Panc1 (cell line): Measurements from ENCODE around the gene QRFP. TPM values are rescaled to one million over a fixed set of nuclear protein-coding genes. Genes with fewer than 3 reads are reported as not detected.

Experiments used
- ATAC-seq: fragments of 200-7000 bp; cut with Tn5 transposase; 2 replicates; pipeline ENCODE4 v1.9.1; 2020; ENCODE audit warnings: mild to moderate bottlenecking, moderate library complexity
- BruUV-seq: library from RNA; stranded (reverse); fragments of 400-500 nt; replicated peaks from 2 replicates; lab custom pipeline; 2021; lab: Mats Ljungman, UMichigan
- CTCF ChIA-PET: fragments of 300-600 bp; sonication (Branson Sonifier 250); formaldehyde crosslinking; loops from one replicate; lab custom pipeline; 2022; ENCODE audit warnings: antibody characterized with exemption; lab: Charles Lee
- POLR2A ChIA-PET: fragments of 300-600 bp; sonication (Branson Sonifier 250); formaldehyde crosslinking; loops from one replicate; lab custom pipeline; 2022; ENCODE audit warnings: antibody characterized with exemption; lab: Charles Lee
- DNase-seq: peaks from one replicate; pipeline ENCODE4 v3.0.0-alpha.2; 2010; ENCODE audit warnings: low read depth, low spot score
- H3K27ac ChIP-seq: 2 replicates; pipeline ENCODE4 v1.5.1; 2011; ENCODE audit warnings: mild to moderate bottlenecking, low read length, inconsistent platforms
- H3K27me3 ChIP-seq: fragments of 200-500 bp; sonication (Bioruptor generic); 2 replicates; pipeline ENCODE4 v1.6.0; 2014; ENCODE audit warnings: low read length, inconsistent platforms; ENCODE audit not compliant: control insufficient read depth, insufficient read depth
- H3K36me3 ChIP-seq: fragments of 200-500 bp; sonication (Bioruptor generic); 2 replicates; pipeline ENCODE4 v1.5.1; 2014; ENCODE audit warnings: inconsistent platforms, mild to moderate bottlenecking, low read length, moderate library complexity; ENCODE audit not compliant: control insufficient read depth, insufficient read depth
- H3K4me1 ChIP-seq: 2 replicates; pipeline ENCODE4 v1.5.1; 2011; ENCODE audit warnings: inconsistent platforms, mild to moderate bottlenecking, low read length, moderate library complexity; ENCODE audit not compliant: control insufficient read depth, insufficient read depth
- H3K4me3 ChIP-seq, 2 experiments: 2 replicates each; pipeline ENCODE4 v1.5.1; 2011 to 2012; ENCODE audit warnings: low read depth in 2 of 2, low read length in 2 of 2, mild to moderate bottlenecking in 2 of 2, inconsistent platforms in 1 of 2, moderate library complexity in 1 of 2
- H3K9me3 ChIP-seq: fragments of 200-500 bp; sonication (Bioruptor generic); 2 replicates; pipeline ENCODE4 v1.5.1; 2014; ENCODE audit warnings: low read depth, mild to moderate bottlenecking, inconsistent platforms, low read length, moderate library complexity; ENCODE audit not compliant: control insufficient read depth, insufficient read depth
- POLR2AphosphoS5 ChIP-seq: IDR thresholded peaks from 2 replicates; pipeline ENCODE4 v1.6.1; 2012; ENCODE audit warnings: mild to moderate bottlenecking, low read depth, low read length, moderate library complexity
- SIN3A ChIP-seq: IDR thresholded peaks from 2 replicates; pipeline ENCODE4 v1.6.1; 2012; ENCODE audit warnings: low read depth, mild to moderate bottlenecking, low read length, moderate library complexity, borderline replicate concordance; ENCODE audit not compliant: insufficient read depth
- TCF7L2 ChIP-seq: IDR thresholded peaks from 2 replicates; pipeline ENCODE4 v1.6.1; 2011; ENCODE audit warnings: mild to moderate bottlenecking, low read depth, low read length, inconsistent platforms
- in situ Hi-C: cut with HindIII; loops from 2 replicates; pipeline ENCODE4 v1.10.0; 2016; ENCODE audit warnings: low sequenced_read_pairs, low pct_unique_long_range_greater_than_20kb
- intact Hi-C: fragments of 100-400 bp; cut with micrococcal nuclease; formaldehyde crosslinking; loops from one replicate; pipeline ENCODE4 v1.10.0; 2022; ENCODE audit not compliant: unreplicated experiment
- total RNA-seq: library from RNA; stranded (reverse); gene quantifications from one replicate; pipeline ENCODE4 v1.2.1, GENCODE V29; 2021; ENCODE audit not compliant: unreplicated experiment
- TF ChIP-seq, protein P1 (sequence below): fragments of 450-650 bp; IDR thresholded peaks from 2 replicates; pipeline ENCODE4 v1.5.1; 2017; ENCODE audit warnings: mild to moderate bottlenecking
- TF ChIP-seq, protein P2 (sequence below), 2 experiments: IDR thresholded peaks; 2 replicates each; pipeline ENCODE4 v1.6.1; 2011 to 2012; ENCODE audit warnings: low read depth in 2 of 2, control low read depth in 1 of 2, low read length in 1 of 2, mild to moderate bottlenecking in 1 of 2, moderate library complexity in 1 of 2; ENCODE audit not compliant: insufficient read depth in 1 of 2

QRFP gene
- total RNA-seq, 1 experiment from 2014 or later = not detected

DNA sequence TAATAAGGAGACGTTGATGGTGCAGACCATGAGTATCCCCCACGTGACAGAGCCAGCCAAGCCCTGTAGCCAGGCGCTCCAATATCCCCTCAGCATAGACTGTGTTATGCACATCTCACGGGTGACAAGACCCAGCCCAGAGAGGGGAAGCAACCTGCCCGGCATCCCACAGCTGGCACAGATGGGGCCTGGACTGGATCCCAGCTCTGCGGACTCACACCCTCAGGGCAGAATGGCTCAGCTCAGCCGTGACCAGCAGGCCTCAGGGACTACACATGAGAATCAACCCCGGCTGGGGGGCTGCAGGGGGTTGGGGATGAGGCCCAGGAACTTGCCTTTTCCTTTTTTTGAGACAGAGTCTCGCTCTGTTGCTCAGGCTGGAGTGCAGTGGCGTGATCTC lies 30.7 kb upstream of the QRFP start:
- Histone ChIP-seq H3K4me3 (no peak overlapping the region), H3K9me3 (no peaks in the 10 kb centered on the region), H3K36me3 (no peaks in the 10 kb centered on the region), H3K27me3 (no peaks in the 10 kb centered on the region), H3K4me1 (peaks cover 12% of the 10 kb centered on the region), H3K27ac (no peak overlapping the region)
- TF ChIP-seq TCF7L2 (no peak), POLR2AphosphoS5 (no peak), SIN3A (no peak)
- TF ChIP-seq, protein P1, sequence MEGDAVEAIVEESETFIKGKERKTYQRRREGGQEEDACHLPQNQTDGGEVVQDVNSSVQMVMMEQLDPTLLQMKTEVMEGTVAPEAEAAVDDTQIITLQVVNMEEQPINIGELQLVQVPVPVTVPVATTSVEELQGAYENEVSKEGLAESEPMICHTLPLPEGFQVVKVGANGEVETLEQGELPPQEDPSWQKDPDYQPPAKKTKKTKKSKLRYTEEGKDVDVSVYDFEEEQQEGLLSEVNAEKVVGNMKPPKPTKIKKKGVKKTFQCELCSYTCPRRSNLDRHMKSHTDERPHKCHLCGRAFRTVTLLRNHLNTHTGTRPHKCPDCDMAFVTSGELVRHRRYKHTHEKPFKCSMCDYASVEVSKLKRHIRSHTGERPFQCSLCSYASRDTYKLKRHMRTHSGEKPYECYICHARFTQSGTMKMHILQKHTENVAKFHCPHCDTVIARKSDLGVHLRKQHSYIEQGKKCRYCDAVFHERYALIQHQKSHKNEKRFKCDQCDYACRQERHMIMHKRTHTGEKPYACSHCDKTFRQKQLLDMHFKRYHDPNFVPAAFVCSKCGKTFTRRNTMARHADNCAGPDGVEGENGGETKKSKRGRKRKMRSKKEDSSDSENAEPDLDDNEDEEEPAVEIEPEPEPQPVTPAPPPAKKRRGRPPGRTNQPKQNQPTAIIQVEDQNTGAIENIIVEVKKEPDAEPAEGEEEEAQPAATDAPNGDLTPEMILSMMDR = no peak
- TF ChIP-seq, protein P2, sequence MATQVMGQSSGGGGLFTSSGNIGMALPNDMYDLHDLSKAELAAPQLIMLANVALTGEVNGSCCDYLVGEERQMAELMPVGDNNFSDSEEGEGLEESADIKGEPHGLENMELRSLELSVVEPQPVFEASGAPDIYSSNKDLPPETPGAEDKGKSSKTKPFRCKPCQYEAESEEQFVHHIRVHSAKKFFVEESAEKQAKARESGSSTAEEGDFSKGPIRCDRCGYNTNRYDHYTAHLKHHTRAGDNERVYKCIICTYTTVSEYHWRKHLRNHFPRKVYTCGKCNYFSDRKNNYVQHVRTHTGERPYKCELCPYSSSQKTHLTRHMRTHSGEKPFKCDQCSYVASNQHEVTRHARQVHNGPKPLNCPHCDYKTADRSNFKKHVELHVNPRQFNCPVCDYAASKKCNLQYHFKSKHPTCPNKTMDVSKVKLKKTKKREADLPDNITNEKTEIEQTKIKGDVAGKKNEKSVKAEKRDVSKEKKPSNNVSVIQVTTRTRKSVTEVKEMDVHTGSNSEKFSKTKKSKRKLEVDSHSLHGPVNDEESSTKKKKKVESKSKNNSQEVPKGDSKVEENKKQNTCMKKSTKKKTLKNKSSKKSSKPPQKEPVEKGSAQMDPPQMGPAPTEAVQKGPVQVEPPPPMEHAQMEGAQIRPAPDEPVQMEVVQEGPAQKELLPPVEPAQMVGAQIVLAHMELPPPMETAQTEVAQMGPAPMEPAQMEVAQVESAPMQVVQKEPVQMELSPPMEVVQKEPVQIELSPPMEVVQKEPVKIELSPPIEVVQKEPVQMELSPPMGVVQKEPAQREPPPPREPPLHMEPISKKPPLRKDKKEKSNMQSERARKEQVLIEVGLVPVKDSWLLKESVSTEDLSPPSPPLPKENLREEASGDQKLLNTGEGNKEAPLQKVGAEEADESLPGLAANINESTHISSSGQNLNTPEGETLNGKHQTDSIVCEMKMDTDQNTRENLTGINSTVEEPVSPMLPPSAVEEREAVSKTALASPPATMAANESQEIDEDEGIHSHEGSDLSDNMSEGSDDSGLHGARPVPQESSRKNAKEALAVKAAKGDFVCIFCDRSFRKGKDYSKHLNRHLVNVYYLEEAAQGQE (IDR thresholded peaks at IDR 0.05; ENCODE audit: insufficient read depth in 1 of 2, low read depth in 2 of 2, low read length in 1 of 2) = no peak
- ChIA-PET CTCF (interaction anchor here (0.6 kb wide), 1 partner anchor 42 kb away, joined by 4 read pairs; no protein-coding TSS in a partner anchor), POLR2A (no interaction called here)
- intact Hi-C loops (no loop called here), in situ Hi-C loops (no loop called here)
- ATAC-seq (no peak), DNase-seq (no peak)
- no TSS peak for BruUV-seq

DNA sequence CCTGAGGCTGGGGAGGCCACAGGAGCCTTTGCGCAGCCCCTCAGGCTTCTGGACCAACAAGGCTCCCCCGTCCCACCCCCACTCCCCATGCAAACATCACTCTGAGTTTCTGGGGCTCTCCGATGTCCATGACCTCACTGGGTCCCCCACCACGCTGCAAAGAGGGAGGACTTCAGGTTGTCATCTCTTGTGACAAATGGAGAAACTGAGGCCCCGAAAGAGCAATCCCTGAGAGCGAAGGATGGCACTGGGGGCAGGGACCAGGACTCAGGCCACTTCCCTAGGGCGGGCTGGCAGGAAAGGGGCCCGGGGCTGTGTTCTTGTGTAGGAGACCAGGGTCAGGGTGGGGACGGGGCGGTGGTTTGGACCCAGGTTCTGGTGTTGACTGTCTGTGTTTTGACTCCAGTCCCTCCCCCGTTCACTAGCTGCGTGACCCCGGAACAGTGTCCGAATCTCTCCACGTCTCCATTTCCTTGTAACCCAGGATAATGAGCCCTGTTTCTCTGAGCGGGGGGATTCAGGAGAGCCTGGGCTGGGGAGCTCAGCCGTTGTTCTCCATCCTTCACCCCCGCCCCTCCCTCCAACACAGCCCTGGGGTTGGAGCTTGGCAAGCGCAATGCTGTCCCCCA lies 28.6 kb upstream of the QRFP start:
- ChIA-PET CTCF (no interaction called here), POLR2A (no interaction called here)
- TF ChIP-seq SIN3A = no peak
- TF ChIP-seq, protein P1 = no peak
- no peak for TF ChIP-seq TCF7L2
- TF ChIP-seq, protein P2 (IDR thresholded peaks at IDR 0.05; ENCODE audit: insufficient read depth in 1 of 2, low read depth in 2 of 2, low read length in 1 of 2) = no peak
- no peak for TF ChIP-seq POLR2AphosphoS5
- Histone ChIP-seq H3K27me3 (no peaks in the 10 kb centered on the region), H3K27ac (no peak overlapping the region), H3K9me3 (no peaks in the 10 kb centered on the region), H3K4me3 (no peak overlapping the region), H3K36me3 (no peaks in the 10 kb centered on the region), H3K4me1 (peaks cover 12% of the 10 kb centered on the region)
- in situ Hi-C loops = no loop called here
- DNase-seq (no peak), ATAC-seq (no peak)
- intact Hi-C loops = no loop called here
- no TSS peak for BruUV-seq
